NT2/D1 (cell line): ENCODE data around the gene INPP4B.

Experiments used
- SUZ12 ChIP-seq: IDR thresholded peaks from 2 replicates; pipeline ENCODE4 v1.6.1; 2011; ENCODE audit not compliant: insufficient read length, insufficient read depth; ENCODE audit errors: extremely low read depth
- YY1 ChIP-seq: IDR thresholded peaks from 2 replicates; pipeline ENCODE4 v1.6.1; 2011; ENCODE audit not compliant: insufficient read length, insufficient read depth
- ZNF274 ChIP-seq: IDR thresholded peaks from 2 replicates; pipeline ENCODE4 v1.6.1; 2011; ENCODE audit warnings: mild to moderate bottlenecking, low read depth, low read length

- TF ChIP-seq SUZ12 (no peak), YY1 (no peak), ZNF274 (no peak)
Observed at GRCh38 chr4:142274137-142274536, 572.0 kb downstream of the INPP4B start.
